CD8-positive, alpha-beta memory T cell (primary cell): ENCODE results near the gene ANTKMT. TPM values are rescaled to one million over a fixed set of nuclear protein-coding genes. Genes with fewer than 3 reads are reported as not detected.

Experiments used
- CTCF ChIA-PET: fragments of 350-600 bp; sonication (Branson Sonifier 250); formaldehyde crosslinking; loops from one replicate; lab custom pipeline; 2021; ENCODE audit warnings: antibody characterized with exemption; lab: Charles Lee
- POLR2A ChIA-PET: fragments of 350-600 bp; sonication (Branson Sonifier 250); formaldehyde crosslinking; loops from one replicate; lab custom pipeline; 2021; ENCODE audit warnings: antibody characterized with exemption; lab: Charles Lee
- DNase-seq, 5 donors: peaks; one replicate each; pipeline versions ENCODE4 v3.0.0 to v3.0.0-alpha.2; 2020 to 2022; ENCODE audit warnings: mixed read lengths in 1 of 5
- H3K27ac ChIP-seq: one replicate; pipeline ENCODE4 v1.7.0; 2013; ENCODE audit warnings: low read depth, mild to moderate bottlenecking, low read length, moderate library complexity
- H3K27me3 ChIP-seq: 2 replicates; pipeline ENCODE4 v1.7.0; 2013; ENCODE audit warnings: low read length, mild to moderate bottlenecking; ENCODE audit not compliant: insufficient read depth, poor library complexity, severe bottlenecking
- H3K36me3 ChIP-seq: 2 replicates; pipeline ENCODE4 v1.7.0; 2013; ENCODE audit warnings: mild to moderate bottlenecking, low read length, moderate library complexity; ENCODE audit not compliant: insufficient read depth
- H3K4me1 ChIP-seq: 2 replicates; pipeline ENCODE4 v1.7.0; 2013; ENCODE audit warnings: mild to moderate bottlenecking, low read length, moderate library complexity; ENCODE audit not compliant: insufficient read depth
- H3K4me3 ChIP-seq: 2 replicates; pipeline ENCODE4 v1.7.0; 2013; ENCODE audit warnings: mild to moderate bottlenecking, low read length
- H3K9me3 ChIP-seq: 2 replicates; pipeline ENCODE4 v1.7.0; 2013; ENCODE audit warnings: mild to moderate bottlenecking, low read length
- H3K27ac Mint-ChIP-seq, 8 donors: one replicate each; pipeline ENCODE4 v1.8.0; 2020 to 2021; ENCODE audit warnings: mixed read lengths in 8 of 8, mild to moderate bottlenecking in 6 of 8, inconsistent platforms in 3 of 8, moderate library complexity in 3 of 8
- H3K27me3 Mint-ChIP-seq, 2 donors: one replicate each; pipeline ENCODE4 v1.8.0; 2020 to 2021; ENCODE audit warnings: mixed read lengths in 2 of 2, mild to moderate bottlenecking in 1 of 2, moderate library complexity in 1 of 2
- H3K36me3 Mint-ChIP-seq, 3 donors: one replicate each; pipeline ENCODE4 v1.8.0; 2020 to 2021; ENCODE audit warnings: mixed read lengths in 3 of 3, inconsistent platforms in 1 of 3, mild to moderate bottlenecking in 1 of 3
- H3K4me1 Mint-ChIP-seq, 3 donors: one replicate each; pipeline ENCODE4 v1.8.0; 2020 to 2021; ENCODE audit warnings: mixed read lengths in 3 of 3, inconsistent platforms in 1 of 3, mild to moderate bottlenecking in 1 of 3
- H3K4me3 Mint-ChIP-seq, 7 donors: one replicate each; pipeline ENCODE4 v1.8.0; 2020 to 2021; ENCODE audit warnings: mixed read lengths in 7 of 7, mild to moderate bottlenecking in 6 of 7, moderate library complexity in 4 of 7, inconsistent platforms in 2 of 7
- H3K9me3 Mint-ChIP-seq, 5 donors: one replicate each; pipeline ENCODE4 v1.8.0; 2020 to 2022; ENCODE audit warnings: mixed read lengths in 5 of 5, mild to moderate bottlenecking in 3 of 5, moderate library complexity in 2 of 5, inconsistent platforms in 1 of 5
- polyA plus RNA-seq: library from polyadenylated mRNA; unstranded; fragments of 300-500 nt; fragmentation: Illumina TruSeq; gene quantifications from one replicate; pipeline ENCODE4 v1.2.3, GENCODE V29; 2021
- total RNA-seq, 2 experiments: library from RNA; stranded (reverse); gene quantifications; one replicate each; pipeline ENCODE4 v1.2.3, GENCODE V29; 2021

The ANTKMT gene
- total and polyA plus RNA-seq, 3 experiments from 2014 or later, result 64.2 to 127 (median 72.0) TPM

DNA sequence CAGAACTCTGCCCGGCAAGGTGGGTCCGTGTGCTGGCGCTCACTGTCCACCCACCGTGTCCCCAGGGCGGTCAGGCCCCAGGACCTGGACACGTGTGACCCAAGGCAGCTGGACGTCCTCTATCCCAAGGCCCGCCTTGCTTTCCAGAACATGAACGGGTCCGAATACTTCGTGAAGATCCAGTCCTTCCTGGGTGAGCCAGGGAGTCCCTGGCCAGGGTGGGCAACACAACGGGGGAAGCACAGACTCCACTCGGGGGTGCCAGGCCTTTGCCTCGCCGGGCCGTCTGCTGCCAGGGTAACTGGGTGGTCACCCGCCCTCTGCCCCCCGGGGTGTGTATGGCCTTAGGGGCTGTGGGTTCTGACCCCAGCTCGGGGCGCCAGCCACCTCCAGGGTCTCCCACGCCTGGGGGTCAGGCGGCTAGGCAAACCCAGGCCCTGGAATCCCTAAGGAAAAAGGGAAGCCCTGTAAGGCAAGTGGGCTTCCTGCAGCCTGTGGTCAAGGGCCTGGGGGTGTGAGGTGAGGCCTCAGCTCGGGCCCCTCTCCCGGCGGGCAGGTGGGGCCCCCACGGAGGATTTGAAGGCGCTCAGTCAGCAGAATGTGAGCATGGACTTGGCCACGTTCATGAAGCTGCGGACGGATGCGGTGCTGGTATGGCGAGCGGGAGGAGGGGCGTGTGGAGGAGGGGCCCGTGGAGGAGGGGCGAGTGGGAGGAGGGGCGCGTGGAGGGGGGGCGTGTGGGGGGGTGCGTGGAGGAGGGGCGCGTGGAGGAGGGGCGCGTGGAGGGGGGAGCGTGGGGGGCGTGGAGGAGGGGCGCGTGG, 46.1 kb downstream of the ANTKMT start:
- no peaks in the 10 kb centered on the region for H3K36me3 Mint-ChIP-seq
- CTCF ChIA-PET, result no interaction called here

DNA sequence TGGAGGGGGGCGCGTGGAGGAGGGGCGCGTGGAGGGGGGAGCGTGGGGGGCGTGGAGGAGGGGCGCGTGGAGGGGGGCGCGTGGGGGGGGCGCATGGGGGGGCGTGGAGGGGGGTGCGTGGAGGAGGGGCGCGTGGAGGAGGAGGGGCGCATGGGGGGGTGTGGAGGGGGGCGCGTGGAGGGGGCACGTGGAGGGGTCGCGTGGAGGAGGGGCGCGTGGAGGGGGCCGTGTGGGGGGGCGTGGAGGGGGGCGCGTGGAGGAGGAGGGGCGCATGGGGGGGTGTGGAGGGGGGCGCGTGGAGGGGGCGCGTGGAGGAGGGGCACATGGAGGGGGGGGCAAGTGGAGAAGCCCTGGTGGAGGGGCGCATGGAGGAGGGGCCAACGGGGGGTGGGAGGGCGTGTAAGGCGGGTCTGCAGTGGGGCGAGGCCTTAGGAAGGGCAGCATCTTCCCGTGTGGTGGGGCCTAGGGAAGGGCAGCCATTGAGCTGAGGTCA, 46.8 kb downstream of the ANTKMT start:
- no peak overlapping the region for H3K27ac Mint-ChIP-seq
- no peaks in the 10 kb centered on the region for H3K27me3 Mint-ChIP-seq
- H3K36me3 ChIP-seq, result no peaks in the 10 kb centered on the region
- DNase-seq, result no peak
- no peaks in the 10 kb centered on the region for H3K4me1 ChIP-seq
- CTCF ChIA-PET, result no interaction called here
- no peak overlapping the region for H3K4me3 ChIP-seq
- H3K27ac ChIP-seq, result no peak overlapping the region
- POLR2A ChIA-PET, result no interaction called here
- H3K36me3 Mint-ChIP-seq, result no peaks in the 10 kb centered on the region
- H3K4me3 Mint-ChIP-seq, result no peak overlapping the region
- no peaks in the 10 kb centered on the region for H3K27me3 ChIP-seq
- H3K9me3 Mint-ChIP-seq, result no peaks in the 10 kb centered on the region
- H3K4me1 Mint-ChIP-seq, result no peaks in the 10 kb centered on the region
- H3K9me3 ChIP-seq, result no peaks in the 10 kb centered on the region

More for the DNA sequence above, 46.1 kb downstream of the ANTKMT start:
- Histone ChIP-seq H3K4me1 (no peaks in the 10 kb centered on the region), H3K36me3 (no peaks in the 10 kb centered on the region), H3K27me3 (no peaks in the 10 kb centered on the region), H3K27ac (no peak overlapping the region), H3K9me3 (no peaks in the 10 kb centered on the region), H3K4me3 (no peak overlapping the region)
- H3K27me3 Mint-ChIP-seq, result no peaks in the 10 kb centered on the region
- POLR2A ChIA-PET, result no interaction called here
- H3K4me3 Mint-ChIP-seq, result no peak overlapping the region
- no peaks in the 10 kb centered on the region for H3K4me1 Mint-ChIP-seq
- H3K27ac Mint-ChIP-seq, result no peak overlapping the region
- no peaks in the 10 kb centered on the region for H3K9me3 Mint-ChIP-seq
- no peak for DNase-seq

GRCh38 chr16:768428-768827, 47.5 kb downstream of the ANTKMT start:
- Mint-ChIP-seq H3K4me1 (no peaks in the 10 kb centered on the region), H3K27me3 (no peaks in the 10 kb centered on the region), H3K9me3 (no peaks in the 10 kb centered on the region), H3K4me3 (no peak overlapping the region), H3K27ac (no peak overlapping the region), H3K36me3 (no peaks in the 10 kb centered on the region)
- ChIA-PET POLR2A (no interaction called here), CTCF (no interaction called here)
- Histone ChIP-seq H3K36me3 (no peaks in the 10 kb centered on the region), H3K4me3 (no peak overlapping the region), H3K27ac (no peak overlapping the region), H3K4me1 (no peaks in the 10 kb centered on the region), H3K9me3 (no peaks in the 10 kb centered on the region), H3K27me3 (no peaks in the 10 kb centered on the region)
- DNase-seq, result peak in 1 of 5 donors; percentile 42

DNA sequence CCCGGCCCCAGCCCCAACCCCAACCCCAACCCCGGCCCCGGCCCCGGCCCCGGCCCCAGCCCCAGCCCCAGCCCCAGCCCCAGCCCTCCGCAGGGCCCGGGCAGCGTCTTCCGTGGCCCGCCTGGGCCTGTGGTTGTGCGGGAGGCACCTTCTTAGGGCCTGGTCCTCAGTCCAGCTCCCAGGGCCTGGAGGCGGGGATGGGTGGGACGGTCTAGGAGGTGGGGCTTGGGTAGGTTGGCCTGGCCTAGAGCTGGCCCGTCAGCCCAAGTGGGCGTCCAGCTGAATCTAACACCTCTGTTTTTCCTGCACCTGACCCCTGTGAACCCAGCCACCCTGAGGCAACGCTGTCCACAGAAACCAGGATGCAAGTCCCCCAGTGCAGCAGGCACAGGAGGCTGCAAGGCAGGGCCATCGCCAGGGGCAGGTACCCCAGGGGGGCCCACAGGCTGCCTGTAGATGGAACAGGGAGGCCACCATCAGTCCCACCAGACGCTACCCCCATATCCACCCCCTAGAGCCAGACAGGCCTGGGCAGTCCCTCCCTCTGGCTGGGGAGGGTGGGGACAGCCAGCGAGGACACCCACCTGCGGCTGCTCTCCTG, 48.3 kb downstream of the ANTKMT start:
- no peak overlapping the region for H3K27ac Mint-ChIP-seq
- Histone ChIP-seq H3K4me1 (no peaks in the 10 kb centered on the region), H3K27ac (no peak overlapping the region), H3K4me3 (no peak overlapping the region), H3K36me3 (no peaks in the 10 kb centered on the region), H3K9me3 (no peaks in the 10 kb centered on the region), H3K27me3 (no peaks in the 10 kb centered on the region)
- POLR2A ChIA-PET, result no interaction called here
- DNase-seq, result no peak
- no peaks in the 10 kb centered on the region for H3K4me1 Mint-ChIP-seq
- CTCF ChIA-PET, result interaction anchor here (1.0 kb wide), 1 partner anchor 16 kb away, joined by 3 read pairs; no protein-coding TSS in a partner anchor
- H3K4me3 Mint-ChIP-seq, result no peak overlapping the region
- no peaks in the 10 kb centered on the region for H3K36me3 Mint-ChIP-seq
- H3K27me3 Mint-ChIP-seq, result no peaks in the 10 kb centered on the region
- no peaks in the 10 kb centered on the region for H3K9me3 Mint-ChIP-seq

GRCh38 chr16:769934-770333, 49.0 kb downstream of the ANTKMT start:
- Mint-ChIP-seq H3K27me3 (no peaks in the 10 kb centered on the region), H3K4me1 (no peaks in the 10 kb centered on the region), H3K27ac (no peak overlapping the region), H3K9me3 (no peaks in the 10 kb centered on the region), H3K4me3 (no peak overlapping the region), H3K36me3 (no peaks in the 10 kb centered on the region)
- Histone ChIP-seq H3K4me3 (no peak overlapping the region), H3K27ac (no peak overlapping the region), H3K4me1 (no peaks in the 10 kb centered on the region), H3K27me3 (no peaks in the 10 kb centered on the region), H3K9me3 (no peaks in the 10 kb centered on the region), H3K36me3 (no peaks in the 10 kb centered on the region)
- CTCF ChIA-PET, result interaction anchor here (1.0 kb wide), 1 partner anchor 15 kb away, joined by 3 read pairs; no protein-coding TSS in a partner anchor
- POLR2A ChIA-PET, result no interaction called here
- no peak for DNase-seq

DNA sequence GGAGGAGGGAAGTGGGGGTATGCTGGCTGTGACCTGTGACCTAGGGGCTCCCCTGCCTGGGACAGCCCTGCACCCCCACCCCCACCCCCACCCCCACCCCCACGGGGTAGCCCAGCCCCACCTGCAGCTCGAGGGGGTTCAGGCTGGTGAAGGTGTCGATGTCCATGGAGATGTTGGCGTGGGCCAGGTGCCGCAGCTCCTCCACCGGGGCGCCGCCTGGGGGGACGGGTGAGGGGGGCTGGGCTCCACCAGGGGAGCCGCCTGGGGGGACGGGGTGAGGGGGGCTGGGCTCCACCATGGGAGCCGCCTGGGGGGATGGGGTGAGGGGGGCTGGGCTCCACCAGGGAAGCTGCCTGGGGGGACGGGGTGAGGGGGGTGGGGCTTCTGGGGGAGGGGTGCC, 49.5 kb downstream of the ANTKMT start:
- Mint-ChIP-seq H3K4me3 (no peak overlapping the region), H3K9me3 (no peaks in the 10 kb centered on the region), H3K36me3 (no peaks in the 10 kb centered on the region), H3K27me3 (no peaks in the 10 kb centered on the region), H3K4me1 (no peaks in the 10 kb centered on the region), H3K27ac (no peak overlapping the region)
- no peak for DNase-seq
- H3K9me3 ChIP-seq, result no peaks in the 10 kb centered on the region
- H3K4me3 ChIP-seq, result no peak overlapping the region
- no peaks in the 10 kb centered on the region for H3K27me3 ChIP-seq
- CTCF ChIA-PET, result no interaction called here
- no peaks in the 10 kb centered on the region for H3K36me3 ChIP-seq
- POLR2A ChIA-PET, result no interaction called here
- H3K27ac ChIP-seq, result no peak overlapping the region
- no peaks in the 10 kb centered on the region for H3K4me1 ChIP-seq

Other genes with a start within 250 kb of the ANTKMT start
- 10 to 100 TPM; 91.9 to 98.6 TPM for gene CAPN15, start 193.4 kb upstream of the ANTKMT start, total RNA-seq
- gene CAPN15, start 193.4 kb upstream of the ANTKMT start, polyA plus RNA-seq, result 15.5 TPM
- not detected for gene PRR35, start 160.8 kb upstream of the ANTKMT start, total RNA-seq
- gene PRR35, start 160.8 kb upstream of the ANTKMT start, polyA plus RNA-seq, result not detected
- gene NHLRC4, start 154.1 kb upstream of the ANTKMT start, total RNA-seq, result under 1 TPM; 0.55 to 0.59 TPM
- 1.6 TPM for gene NHLRC4, start 154.1 kb upstream of the ANTKMT start, polyA plus RNA-seq
- 10 to 100 TPM; 47.4 to 50.1 TPM for gene PIGQ, start 151.2 kb upstream of the ANTKMT start, total RNA-seq
- gene PIGQ, start 151.2 kb upstream of the ANTKMT start, polyA plus RNA-seq, result 14.0 TPM
- 10 to 100 TPM; 12.3 to 13.3 TPM for gene RAB40C, start 131.1 kb upstream of the ANTKMT start, total RNA-seq
- gene RAB40C, start 131.1 kb upstream of the ANTKMT start, polyA plus RNA-seq, result 22.8 TPM
- under 1 TPM; 0.11 to 0.22 TPM for gene WFIKKN1, start 90.2 kb upstream of the ANTKMT start, total RNA-seq
- gene WFIKKN1, start 90.2 kb upstream of the ANTKMT start, polyA plus RNA-seq, result 0.09 TPM
- gene METTL26, start 84.8 kb upstream of the ANTKMT start, total RNA-seq, result 100 to 1,000 TPM; 129 TPM
- 97.4 TPM for gene METTL26, start 84.8 kb upstream of the ANTKMT start, polyA plus RNA-seq
- 10 to 100 TPM; 59.3 to 64.8 TPM for gene MCRIP2, start 79.3 kb upstream of the ANTKMT start, total RNA-seq
- gene MCRIP2, start 79.3 kb upstream of the ANTKMT start, polyA plus RNA-seq, result 24.9 TPM
- 10 to 100 TPM; 69.6 to 78.4 TPM for gene WDR90, start 71.8 kb upstream of the ANTKMT start, total RNA-seq
- 1.4 TPM for gene WDR90, start 71.8 kb upstream of the ANTKMT start, polyA plus RNA-seq
- gene RHOT2, start 53.0 kb upstream of the ANTKMT start, total RNA-seq, result 100 to 1,000 TPM; 140 to 151 TPM
- gene RHOT2, start 53.0 kb upstream of the ANTKMT start, polyA plus RNA-seq, result 49.6 TPM
- under 1 TPM; 0.33 to 0.44 TPM for gene RHBDL1, start 45.5 kb upstream of the ANTKMT start, total RNA-seq
- 0.29 TPM for gene RHBDL1, start 45.5 kb upstream of the ANTKMT start, polyA plus RNA-seq
- gene STUB1, start 40.7 kb upstream of the ANTKMT start, total RNA-seq, result 100 to 1,000 TPM; 111 to 124 TPM
- gene STUB1, start 40.7 kb upstream of the ANTKMT start, polyA plus RNA-seq, result 161 TPM
- gene JMJD8, start 36.8 kb upstream of the ANTKMT start, total RNA-seq, result 10 to 100 TPM; 53.0 to 55.9 TPM
- gene JMJD8, start 36.8 kb upstream of the ANTKMT start, polyA plus RNA-seq, result 56.6 TPM
- 10 to 100 TPM; 23.9 to 25.2 TPM for gene WDR24, start 30.7 kb upstream of the ANTKMT start, total RNA-seq
- 15.4 TPM for gene WDR24, start 30.7 kb upstream of the ANTKMT start, polyA plus RNA-seq
- gene FBXL16, start 15.3 kb upstream of the ANTKMT start, total RNA-seq, result 10 to 100 TPM in 1 of 2 experiments, 1 to 10 TPM in 1; 7.6 to 11.1 TPM
- gene FBXL16, start 15.3 kb upstream of the ANTKMT start, polyA plus RNA-seq, result 16.9 TPM
- gene METRN, start 6.0 kb upstream of the ANTKMT start, total RNA-seq, result 10 to 100 TPM; 34.8 to 38.2 TPM
- gene METRN, start 6.0 kb upstream of the ANTKMT start, polyA plus RNA-seq, result 50.3 TPM
- 1 to 10 TPM; 9.8 to 9.9 TPM for gene CCDC78, start 5.3 kb downstream of the ANTKMT start, total RNA-seq
- gene CCDC78, start 5.3 kb downstream of the ANTKMT start, polyA plus RNA-seq, result 0.53 TPM
- gene HAGHL, start 6.0 kb downstream of the ANTKMT start, total RNA-seq, result 10 to 100 TPM; 31.5 to 35.6 TPM
- 10.7 TPM for gene HAGHL, start 6.0 kb downstream of the ANTKMT start, polyA plus RNA-seq
- 10 to 100 TPM; 34.8 to 37.9 TPM for gene CIAO3, start 19.9 kb downstream of the ANTKMT start, total RNA-seq
- gene CIAO3, start 19.9 kb downstream of the ANTKMT start, polyA plus RNA-seq, result 23.1 TPM
- not detected for gene MSLN, start 39.6 kb downstream of the ANTKMT start, total RNA-seq
- gene MSLN, start 39.6 kb downstream of the ANTKMT start, polyA plus RNA-seq, result not detected
- gene RPUSD1, start 67.2 kb downstream of the ANTKMT start, total RNA-seq, result 10 to 100 TPM; 40.2 to 44.5 TPM
- gene RPUSD1, start 67.2 kb downstream of the ANTKMT start, polyA plus RNA-seq, result 34.2 TPM
- gene CHTF18, start 67.5 kb downstream of the ANTKMT start, total RNA-seq, result 100 to 1,000 TPM; 121 to 122 TPM
- gene CHTF18, start 67.5 kb downstream of the ANTKMT start, polyA plus RNA-seq, result 3.7 TPM
- gene GNG13, start 79.6 kb downstream of the ANTKMT start, total RNA-seq, result not detected
- not detected for gene GNG13, start 79.6 kb downstream of the ANTKMT start, polyA plus RNA-seq
- gene LMF1, start 249.8 kb downstream of the ANTKMT start, total RNA-seq, result 10 to 100 TPM; 11.7 to 14.0 TPM
- gene LMF1, start 249.8 kb downstream of the ANTKMT start, polyA plus RNA-seq, result 15.8 TPM